GM21786 (cell line): ENCODE data around the gene PTPN14.

Source experiments
- ATAC-seq: cut with Tn5 transposase; IDR thresholded peaks from one replicate; pipeline ENCODE4 v1.9.1; 2021; ENCODE audit not compliant: unreplicated experiment

The PTPN14 gene

GRCh38 chr1:214438530-214438929, 112.9 kb downstream of the PTPN14 start:
- peak; percentile 37 for ATAC-seq

GRCh38 chr1:214438075-214438474, 113.3 kb downstream of the PTPN14 start:
- ATAC-seq: no peak

DNA sequence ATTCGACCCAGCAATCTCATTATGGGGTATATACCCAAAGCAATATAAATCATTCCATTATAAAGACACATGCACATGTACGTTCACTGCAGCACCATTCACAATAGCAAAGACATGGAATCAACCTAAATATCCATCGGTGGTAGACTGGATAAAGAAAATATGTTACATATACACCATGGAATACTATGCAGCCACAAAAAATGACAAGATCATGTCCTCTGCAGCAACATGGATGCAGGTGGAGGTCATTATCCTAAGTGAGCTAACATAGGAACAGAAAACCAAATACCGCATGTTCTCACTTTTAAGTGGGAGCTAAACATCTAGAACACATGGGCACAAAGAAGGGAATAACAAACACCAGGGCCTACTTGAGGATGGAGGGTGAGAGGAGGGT, 115.5 kb downstream of the PTPN14 start:
- no peak for ATAC-seq

DNA sequence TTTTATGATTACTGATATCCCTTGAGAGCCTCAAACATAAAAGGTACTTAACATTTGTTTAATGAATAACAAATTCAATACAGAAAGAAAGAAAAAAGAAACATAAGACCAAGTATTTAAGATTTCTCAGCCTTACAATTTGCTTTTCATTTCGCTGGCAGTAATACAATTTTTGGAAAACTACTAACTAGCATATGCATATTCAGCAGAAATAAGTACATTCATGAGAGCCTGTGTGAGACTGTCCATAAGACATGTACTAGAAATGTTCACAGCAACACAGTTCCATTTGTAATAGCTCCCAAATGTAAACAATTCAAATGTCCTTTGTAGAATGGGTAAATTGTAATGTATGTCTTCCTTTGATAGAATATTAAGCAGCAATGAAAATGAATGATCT, 119.2 kb downstream of the PTPN14 start:
- no peak for ATAC-seq

DNA sequence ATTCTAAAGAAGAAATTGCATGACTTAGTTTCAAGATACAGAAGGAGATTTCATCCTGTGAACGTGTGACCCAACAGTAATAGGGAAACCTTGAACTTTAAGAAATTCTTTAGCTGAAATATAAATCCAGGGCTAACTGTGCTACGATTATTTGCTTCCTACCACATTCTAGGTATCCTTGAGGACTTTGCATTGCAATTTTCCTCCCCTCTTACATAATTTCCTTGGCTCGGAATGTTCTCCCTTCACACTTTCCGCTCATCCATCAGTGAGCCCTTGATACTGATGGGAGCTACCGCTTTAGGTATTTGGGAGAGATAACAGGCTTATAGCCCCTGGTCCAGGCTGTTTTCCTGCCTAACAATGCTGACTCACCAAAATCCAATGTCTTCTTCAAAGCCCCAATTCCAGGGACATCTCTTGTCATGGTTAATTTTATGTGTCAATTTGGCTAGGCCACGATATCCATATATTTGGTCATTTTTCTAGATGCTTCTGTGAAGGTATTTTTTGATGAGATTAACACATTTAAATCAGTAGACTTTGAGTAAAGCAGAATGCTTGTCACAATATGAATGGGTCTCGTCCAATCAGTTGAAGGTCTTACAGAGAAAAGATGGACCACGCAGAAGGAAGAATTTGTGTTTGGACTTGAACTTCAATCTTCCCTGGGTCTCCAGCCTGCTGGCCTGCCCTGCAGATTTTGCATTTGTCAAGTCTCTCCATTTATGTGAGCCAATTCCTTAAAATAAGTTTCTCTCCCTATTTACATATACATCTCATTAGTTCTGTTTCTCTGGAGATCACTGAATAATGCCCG, 121.2 kb downstream of the PTPN14 start:
- no peak for ATAC-seq

GRCh38 chr1:214427871-214428277, 123.5 kb downstream of the PTPN14 start:
- ATAC-seq: peak; percentile 97

GRCh38 chr1:214426426-214426812, 125.0 kb downstream of the PTPN14 start:
- ATAC-seq: no peak

GRCh38 chr1:214425716-214426425, 125.5 kb downstream of the PTPN14 start:
- ATAC-seq: no peak

GRCh38 chr1:214425101-214425500, 126.3 kb downstream of the PTPN14 start:
- ATAC-seq: no peak

- ATAC-seq: no peak
Observed at GRCh38 chr1:214423045-214423444, 128.4 kb downstream of the PTPN14 start.

DNA sequence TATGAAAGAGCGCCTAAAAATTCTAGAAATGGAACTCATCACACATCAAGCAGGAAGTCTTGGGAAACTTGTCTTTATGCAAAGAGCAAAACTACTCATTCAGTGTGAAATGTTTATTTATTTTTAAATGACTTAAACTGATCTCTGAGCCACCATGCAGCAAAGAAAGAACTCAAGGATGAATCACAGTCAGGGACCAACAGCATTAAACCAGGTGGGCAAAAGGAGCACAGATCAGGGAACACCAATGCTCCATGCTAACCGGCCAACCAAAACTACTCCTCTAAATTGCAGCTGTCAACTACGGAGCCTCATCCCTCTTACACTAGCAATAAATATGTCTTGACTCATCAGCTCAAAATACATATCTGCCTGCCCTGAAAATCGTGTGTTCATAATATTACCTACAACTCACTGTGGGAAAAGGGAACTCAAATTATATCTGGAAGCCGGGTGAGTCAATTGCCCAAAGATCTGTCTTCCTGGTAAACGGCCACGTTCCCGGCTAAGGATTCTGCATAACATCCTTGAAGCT, 129.2 kb downstream of the PTPN14 start:
- ATAC-seq: no peak

- no peak for ATAC-seq
Observed at GRCh38 chr1:214420833-214421232, 130.6 kb downstream of the PTPN14 start.

- ATAC-seq: no peak
Observed at GRCh38 chr1:214420341-214420740, 131.1 kb downstream of the PTPN14 start.

- ATAC-seq: no peak
Observed at GRCh38 chr1:214419650-214420049, 131.8 kb downstream of the PTPN14 start.

- no peak for ATAC-seq
Observed at GRCh38 chr1:214418391-214418790, 133.0 kb downstream of the PTPN14 start.

DNA sequence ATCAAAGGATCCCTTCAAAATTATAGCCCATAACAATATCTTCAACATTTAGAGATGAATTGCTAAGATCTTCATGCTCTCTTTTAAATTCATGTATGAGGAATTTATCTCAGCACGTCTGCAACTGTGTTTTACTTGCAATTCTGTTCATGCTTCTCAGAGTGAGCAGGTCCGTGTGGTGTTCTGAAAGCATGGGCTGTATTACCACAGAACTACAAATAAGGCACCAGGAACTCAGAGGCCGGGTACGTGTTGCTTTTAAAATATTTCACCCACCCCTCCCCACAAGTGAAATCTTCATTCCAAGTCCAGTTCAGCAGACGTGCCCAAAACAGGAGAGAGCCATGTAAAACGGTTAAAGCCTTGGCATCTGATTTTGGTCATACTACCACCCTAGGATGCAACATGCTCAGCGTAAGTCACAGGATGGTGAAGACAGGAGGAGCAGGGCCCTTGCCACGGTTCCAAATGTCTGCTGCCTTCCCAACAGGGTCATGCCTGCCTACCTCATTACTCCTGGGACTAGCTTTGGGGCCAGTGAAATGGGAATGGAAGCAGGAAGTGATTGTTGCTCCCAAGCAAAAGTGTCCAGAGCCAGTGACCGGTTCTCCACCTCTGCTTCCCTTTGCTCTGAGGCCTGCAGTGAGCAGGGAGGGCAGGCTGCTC, 133.7 kb downstream of the PTPN14 start:
- no peak for ATAC-seq

GRCh38 chr1:214416858-214417257, 134.5 kb downstream of the PTPN14 start:
- ATAC-seq: no peak

- no peak for ATAC-seq
Observed at GRCh38 chr1:214416417-214416816, 135.0 kb downstream of the PTPN14 start.

- ATAC-seq: no peak
Observed at GRCh38 chr1:214415131-214415530, 136.3 kb downstream of the PTPN14 start.

DNA sequence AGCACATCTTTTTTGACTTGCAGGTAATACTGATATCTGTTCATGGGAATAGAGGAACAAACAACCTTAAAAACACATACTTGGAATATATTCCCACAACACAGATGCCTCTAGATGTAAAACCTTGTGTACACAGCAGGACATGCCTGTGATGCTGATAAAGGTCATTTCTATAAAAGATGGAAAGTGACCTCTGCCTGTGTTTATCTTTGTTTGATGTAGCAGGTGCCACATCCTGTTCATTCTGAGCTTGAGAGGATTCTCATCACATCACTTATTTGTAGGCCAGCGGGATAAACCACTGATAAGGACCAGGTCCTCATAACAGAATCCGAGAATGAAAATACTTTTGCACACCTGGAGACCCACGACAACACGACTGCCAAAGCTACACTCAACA, 136.7 kb downstream of the PTPN14 start:
- ATAC-seq: no peak

GRCh38 chr1:214413315-214413714, 138.1 kb downstream of the PTPN14 start:
- no peak for ATAC-seq
